Transverse colon (tissue), 4 donors: ENCODE measurements around the gene DTNA.

Experiments
- POLR2AphosphoS5 ChIP-seq, 3 donors: sonication (generic); formaldehyde crosslinking; IDR thresholded peaks; one replicate each; pipeline ENCODE4 v1.6.1; 2016; ENCODE audit warnings: antibody characterized with exemption in 3 of 3
- TF ChIP-seq, protein P1 (sequence below), 5 experiments: fragments of 200-600 bp in 3 of 5; fragments of 450-650 bp in 2 of 5; sonication (generic) in 3 of 5; IDR thresholded peaks; 1 replicate in 2 of 5; 2 replicates in 3 of 5; pipeline ENCODE4 v1.5.1; 2016 to 2017; ENCODE audit warnings: antibody characterized with exemption in 5 of 5, inconsistent platforms in 3 of 5, mild to moderate bottlenecking in 2 of 5, moderate library complexity in 1 of 5

DNA sequence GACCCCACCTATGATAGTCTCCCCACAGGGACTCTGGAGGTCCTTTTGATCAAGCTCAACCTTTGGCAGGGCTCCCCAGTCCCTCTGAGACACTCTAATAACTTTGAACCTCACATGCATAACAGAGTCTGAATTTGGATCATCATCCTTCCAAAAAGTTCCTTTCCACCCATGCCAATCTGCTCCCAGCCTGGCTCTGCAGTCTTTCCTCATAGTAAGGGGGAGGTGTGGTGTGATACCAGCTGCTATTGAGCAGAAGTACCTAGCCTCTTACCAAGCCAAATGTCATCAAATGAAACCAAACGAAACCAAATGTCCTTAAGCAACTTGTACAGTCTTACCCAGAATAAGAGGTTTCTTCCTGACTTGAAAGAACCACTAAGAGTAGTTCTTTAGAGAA is 36.5 kb downstream of the DTNA start:
- no peak for TF ChIP-seq POLR2AphosphoS5 (IDR thresholded peaks at IDR 0.05)
- TF ChIP-seq, protein P1, sequence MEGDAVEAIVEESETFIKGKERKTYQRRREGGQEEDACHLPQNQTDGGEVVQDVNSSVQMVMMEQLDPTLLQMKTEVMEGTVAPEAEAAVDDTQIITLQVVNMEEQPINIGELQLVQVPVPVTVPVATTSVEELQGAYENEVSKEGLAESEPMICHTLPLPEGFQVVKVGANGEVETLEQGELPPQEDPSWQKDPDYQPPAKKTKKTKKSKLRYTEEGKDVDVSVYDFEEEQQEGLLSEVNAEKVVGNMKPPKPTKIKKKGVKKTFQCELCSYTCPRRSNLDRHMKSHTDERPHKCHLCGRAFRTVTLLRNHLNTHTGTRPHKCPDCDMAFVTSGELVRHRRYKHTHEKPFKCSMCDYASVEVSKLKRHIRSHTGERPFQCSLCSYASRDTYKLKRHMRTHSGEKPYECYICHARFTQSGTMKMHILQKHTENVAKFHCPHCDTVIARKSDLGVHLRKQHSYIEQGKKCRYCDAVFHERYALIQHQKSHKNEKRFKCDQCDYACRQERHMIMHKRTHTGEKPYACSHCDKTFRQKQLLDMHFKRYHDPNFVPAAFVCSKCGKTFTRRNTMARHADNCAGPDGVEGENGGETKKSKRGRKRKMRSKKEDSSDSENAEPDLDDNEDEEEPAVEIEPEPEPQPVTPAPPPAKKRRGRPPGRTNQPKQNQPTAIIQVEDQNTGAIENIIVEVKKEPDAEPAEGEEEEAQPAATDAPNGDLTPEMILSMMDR (IDR thresholded peaks at IDR 0.05) = no peak
